ENCODE measurements around the gene LILRA5.
"Not testable (repeated sequence)": the region's sequence is repeated elsewhere in the genome, so short reads cannot be mapped to it uniquely, and the experiment has no call there.

DNA sequence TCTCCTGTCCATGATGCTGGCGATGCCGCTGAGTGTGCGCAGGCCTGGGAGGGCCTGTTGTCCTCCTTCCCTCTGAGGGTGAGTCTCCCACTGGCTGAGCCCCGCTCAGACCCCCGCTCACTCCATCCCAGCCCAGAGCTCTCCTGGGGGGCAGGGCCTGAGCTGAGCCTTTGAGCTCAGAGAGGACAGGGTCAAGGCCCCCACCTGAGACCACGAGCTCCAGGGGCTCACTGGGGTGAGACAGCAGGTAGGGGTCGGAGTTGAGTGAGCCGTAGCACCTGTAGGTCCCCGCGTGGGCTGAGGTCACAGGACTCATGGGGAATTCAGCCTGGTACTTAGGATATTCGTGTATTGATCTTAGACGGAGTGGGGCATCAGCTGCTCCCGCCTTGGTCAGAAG is 34.9 kb downstream of the LILRA5 start:
- TF ChIP-seq, protein P1, sequence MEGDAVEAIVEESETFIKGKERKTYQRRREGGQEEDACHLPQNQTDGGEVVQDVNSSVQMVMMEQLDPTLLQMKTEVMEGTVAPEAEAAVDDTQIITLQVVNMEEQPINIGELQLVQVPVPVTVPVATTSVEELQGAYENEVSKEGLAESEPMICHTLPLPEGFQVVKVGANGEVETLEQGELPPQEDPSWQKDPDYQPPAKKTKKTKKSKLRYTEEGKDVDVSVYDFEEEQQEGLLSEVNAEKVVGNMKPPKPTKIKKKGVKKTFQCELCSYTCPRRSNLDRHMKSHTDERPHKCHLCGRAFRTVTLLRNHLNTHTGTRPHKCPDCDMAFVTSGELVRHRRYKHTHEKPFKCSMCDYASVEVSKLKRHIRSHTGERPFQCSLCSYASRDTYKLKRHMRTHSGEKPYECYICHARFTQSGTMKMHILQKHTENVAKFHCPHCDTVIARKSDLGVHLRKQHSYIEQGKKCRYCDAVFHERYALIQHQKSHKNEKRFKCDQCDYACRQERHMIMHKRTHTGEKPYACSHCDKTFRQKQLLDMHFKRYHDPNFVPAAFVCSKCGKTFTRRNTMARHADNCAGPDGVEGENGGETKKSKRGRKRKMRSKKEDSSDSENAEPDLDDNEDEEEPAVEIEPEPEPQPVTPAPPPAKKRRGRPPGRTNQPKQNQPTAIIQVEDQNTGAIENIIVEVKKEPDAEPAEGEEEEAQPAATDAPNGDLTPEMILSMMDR (conservative IDR thresholded peaks at IDR 0.05; ENCODE audit: low read depth, low read length): not testable (repeated sequence)
- TF ChIP-seq EZH2 (IDR thresholded peaks at IDR 0.05; ENCODE audit: low read length, unreplicated experiment); EZH2phosphoT487 (IDR thresholded peaks at IDR 0.05; ENCODE audit: borderline replicate concordance, low read length): not testable (repeated sequence)
